Effector memory CD4-positive, alpha-beta T cell (primary cell): ENCODE data around the gene ATP6V1B1.
A peak's percentile ranks its signal among the peaks of the same experiment; 100 is the strongest.

Source experiments
- DNase-seq, 3 donors: peaks; one replicate each; pipeline ENCODE4 v3.0.0-alpha.2; 2020
- H3K27ac ChIP-seq: 2 replicates; pipeline ENCODE4 v1.7.0; 2013; ENCODE audit warnings: mild to moderate bottlenecking, low read length, moderate library complexity; ENCODE audit not compliant: insufficient read depth, poor library complexity, severe bottlenecking
- H3K27me3 ChIP-seq: replicated peaks from 2 replicates; pipeline ENCODE4 v1.7.0; 2013; ENCODE audit warnings: mild to moderate bottlenecking, low read length; ENCODE audit not compliant: insufficient read depth, control insufficient read depth, poor library complexity, severe bottlenecking
- H3K36me3 ChIP-seq: 2 replicates; pipeline ENCODE4 v1.7.0; 2013; ENCODE audit warnings: mild to moderate bottlenecking, low read length, moderate library complexity; ENCODE audit not compliant: control insufficient read depth, insufficient read depth
- H3K4me1 ChIP-seq: 2 replicates; pipeline ENCODE4 v1.7.0; 2013; ENCODE audit warnings: low read length, mild to moderate bottlenecking; ENCODE audit not compliant: control insufficient read depth, insufficient read depth, poor library complexity, severe bottlenecking
- H3K4me3 ChIP-seq: 2 replicates; pipeline ENCODE4 v1.7.0; 2013; ENCODE audit warnings: low read length, low read depth, mild to moderate bottlenecking; ENCODE audit not compliant: insufficient read depth, poor library complexity, severe bottlenecking
- H3K9me3 ChIP-seq: 2 replicates; pipeline ENCODE4 v1.7.0; 2013; ENCODE audit warnings: mild to moderate bottlenecking, low read length, moderate library complexity; ENCODE audit not compliant: control insufficient read depth

ATP6V1B1 gene

DNA sequence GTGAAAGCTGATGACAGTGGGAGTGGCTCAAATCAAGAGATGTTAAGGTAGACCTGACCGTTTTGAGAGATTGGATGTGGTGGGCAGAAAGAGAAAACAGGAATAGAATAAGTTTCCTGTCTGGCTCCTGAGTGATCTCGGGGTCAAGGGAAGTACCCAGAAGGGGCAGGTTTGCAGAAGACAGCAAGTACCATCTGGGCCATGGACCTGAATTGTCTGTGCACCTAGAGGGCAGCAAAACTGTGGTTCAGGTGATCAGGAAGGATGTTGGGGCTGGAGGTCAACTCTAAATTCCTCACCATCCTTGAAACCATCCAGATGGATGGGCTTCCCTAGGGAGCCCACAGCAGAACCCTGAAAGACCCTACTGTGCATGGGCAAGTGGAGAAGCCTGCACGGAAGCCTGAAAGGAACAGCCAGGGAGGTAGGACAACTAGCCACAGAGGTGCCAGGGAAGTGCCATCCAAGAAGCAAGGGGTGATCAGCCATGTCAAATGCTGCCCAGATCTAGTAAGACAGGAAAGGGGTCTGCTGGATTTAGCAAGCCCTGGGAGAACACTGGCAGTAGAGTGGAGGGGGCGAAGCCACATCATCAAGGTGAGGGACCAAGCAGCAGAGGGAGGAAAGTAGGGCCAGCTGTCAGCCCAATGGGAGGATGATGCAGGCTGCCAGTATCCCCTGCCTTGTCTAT lies 50.9 kb downstream of the ATP6V1B1 start:
- Histone ChIP-seq H3K27me3 (no peaks in the 10 kb centered on the region), H3K4me3 (no peak overlapping the region), H3K36me3 (peaks cover 52% of the 10 kb centered on the region), H3K27ac (no peak overlapping the region), H3K9me3 (no peaks in the 10 kb centered on the region), H3K4me1 (peaks cover 8% of the 10 kb centered on the region)
- no peak for DNase-seq

DNA sequence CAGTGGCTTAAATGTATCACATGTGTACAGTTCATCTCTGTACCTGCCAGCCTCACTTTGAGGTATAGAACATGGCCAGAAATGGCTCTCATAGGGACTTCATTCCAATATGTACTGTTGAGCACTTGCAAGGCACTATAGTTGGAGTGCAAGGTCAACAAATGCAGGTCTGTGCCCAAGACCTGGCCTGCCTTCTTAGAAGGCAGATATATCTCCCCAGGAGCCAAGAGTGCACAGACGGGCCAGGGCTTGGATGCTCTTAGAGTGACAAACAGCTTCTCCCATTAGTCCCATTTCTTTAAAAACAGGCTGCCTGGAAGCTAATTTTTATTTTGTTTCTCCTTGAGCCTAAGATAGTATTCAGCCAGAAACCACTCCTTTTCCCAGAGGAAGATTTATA lies 51.7 kb downstream of the ATP6V1B1 start:
- H3K27ac ChIP-seq: no peak overlapping the region
- H3K4me1 ChIP-seq: peaks cover 8% of the 10 kb centered on the region
- no peak overlapping the region for H3K4me3 ChIP-seq
- H3K36me3 ChIP-seq: peaks cover 54% of the 10 kb centered on the region
- no peaks in the 10 kb centered on the region for H3K27me3 ChIP-seq
- no peaks in the 10 kb centered on the region for H3K9me3 ChIP-seq
- DNase-seq: no peak

DNA sequence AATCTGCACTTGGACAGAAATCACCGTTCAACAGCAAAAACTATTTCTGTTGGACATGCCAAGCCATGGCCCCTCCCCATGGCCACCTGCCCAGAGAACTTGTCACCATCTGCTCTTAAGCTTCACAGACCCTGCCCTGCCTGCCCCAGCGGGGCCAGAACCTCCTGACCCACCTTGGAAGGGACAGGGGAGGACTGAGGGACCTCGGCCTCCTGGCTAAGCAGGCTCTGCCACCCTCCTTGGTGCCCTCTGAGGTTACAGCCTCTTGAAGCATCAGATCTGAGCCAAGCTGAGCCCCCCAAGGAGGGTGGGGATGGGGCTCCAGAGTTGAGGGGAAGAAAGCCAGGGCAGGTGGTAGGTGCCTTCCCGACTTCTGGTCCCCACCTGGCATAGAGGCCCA lies 52.5 kb downstream of the ATP6V1B1 start:
- no peak overlapping the region for H3K27ac ChIP-seq
- peaks cover 54% of the 10 kb centered on the region for H3K36me3 ChIP-seq
- H3K4me1 ChIP-seq: peaks cover 13% of the 10 kb centered on the region
- no peaks in the 10 kb centered on the region for H3K9me3 ChIP-seq
- no peak for DNase-seq
- H3K4me3 ChIP-seq: no peak overlapping the region
- no peaks in the 10 kb centered on the region for H3K27me3 ChIP-seq

DNA sequence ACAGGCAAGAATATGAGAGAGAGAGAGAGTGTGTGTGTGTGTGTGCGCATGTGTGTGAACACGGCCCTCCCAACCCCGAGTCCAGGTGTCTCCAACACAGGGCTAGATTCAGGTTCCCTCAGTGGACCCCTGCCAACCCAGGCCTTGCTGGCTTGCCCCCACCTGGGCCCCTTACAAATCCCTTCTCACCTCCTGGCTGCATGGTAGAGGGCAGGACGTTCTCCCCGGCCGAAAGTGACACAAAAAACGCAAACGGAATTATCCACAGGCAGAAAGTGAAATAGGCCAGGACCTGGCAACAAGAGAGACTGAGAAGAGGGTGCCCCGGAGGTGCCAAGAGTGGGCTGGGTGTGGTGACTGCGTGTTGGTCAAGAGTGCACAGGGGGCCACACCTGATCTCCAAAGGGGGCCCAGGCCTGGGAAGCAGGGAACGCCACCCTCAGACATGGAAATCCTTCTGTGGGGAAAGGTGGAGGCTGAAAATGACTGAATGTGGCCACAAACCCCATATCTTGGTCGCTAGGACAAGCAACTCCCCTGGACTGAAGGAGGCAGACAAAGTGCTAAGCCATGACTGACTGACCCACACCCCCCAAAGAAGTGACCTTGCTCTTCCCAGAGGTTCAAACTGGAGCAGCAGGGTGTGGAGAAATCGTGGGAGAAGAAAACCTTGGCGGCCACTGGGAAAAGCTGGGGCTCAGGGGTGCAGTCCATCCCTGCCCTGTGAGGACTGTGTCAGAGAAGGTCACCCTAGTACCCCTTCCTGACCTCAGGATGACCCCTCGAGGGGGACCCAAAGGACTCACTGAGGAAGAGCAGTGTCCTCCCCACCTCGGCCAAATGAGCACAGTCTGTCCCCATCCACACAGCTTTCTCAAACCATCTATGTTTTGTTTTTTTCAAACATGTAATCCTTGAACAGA lies 53.3 kb downstream of the ATP6V1B1 start:
- Histone ChIP-seq H3K4me3 (no peak overlapping the region), H3K9me3 (no peaks in the 10 kb centered on the region), H3K27ac (no peak overlapping the region), H3K4me1 (peaks cover 21% of the 10 kb centered on the region), H3K36me3 (peaks cover 54% of the 10 kb centered on the region), H3K27me3 (no peaks in the 10 kb centered on the region)
- no peak for DNase-seq

DNA sequence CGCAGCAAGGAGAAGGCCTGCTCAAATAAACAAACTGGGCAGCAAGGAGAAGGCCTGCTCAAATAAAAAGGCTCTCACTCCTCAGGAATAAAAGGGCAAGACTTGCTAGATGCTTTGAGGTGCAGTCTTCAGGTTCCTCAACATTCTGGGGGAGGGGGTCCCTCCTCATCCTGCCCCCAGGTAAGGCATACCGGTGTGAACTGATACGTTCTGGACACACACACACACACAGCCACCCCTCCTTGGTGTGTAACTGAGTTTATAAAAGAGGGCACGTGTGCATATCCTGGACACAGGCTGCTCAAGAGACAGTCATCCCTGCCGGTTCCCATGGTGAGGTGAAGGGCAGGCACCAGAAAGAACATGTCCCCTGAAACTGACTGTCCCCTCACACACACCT lies 54.5 kb downstream of the ATP6V1B1 start:
- Histone ChIP-seq H3K27ac (no peak overlapping the region), H3K36me3 (peaks cover 54% of the 10 kb centered on the region), H3K27me3 (no peaks in the 10 kb centered on the region), H3K4me1 (peaks cover 14% of the 10 kb centered on the region), H3K4me3 (no peak overlapping the region), H3K9me3 (no peaks in the 10 kb centered on the region)
- no peak for DNase-seq

DNA sequence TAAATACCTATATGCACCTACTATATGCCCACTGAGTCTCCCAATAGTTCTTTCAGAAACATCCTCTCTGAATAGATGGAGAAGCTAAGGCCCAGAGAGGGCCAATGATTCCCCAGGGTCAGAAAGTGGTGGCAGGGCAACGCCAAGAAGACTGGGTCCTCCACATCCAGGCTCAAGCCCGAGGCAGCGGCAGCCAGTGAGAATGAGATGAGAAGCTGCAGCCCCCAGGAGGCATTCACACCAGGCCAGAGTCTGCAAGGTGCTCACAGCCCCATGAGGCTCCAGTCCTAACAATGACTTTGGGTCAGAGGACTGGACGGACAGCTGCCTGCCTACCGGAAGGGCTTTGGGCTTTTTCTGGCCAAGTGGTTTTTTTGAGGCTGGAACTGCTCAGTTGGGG lies 55.4 kb downstream of the ATP6V1B1 start:
- H3K4me1 ChIP-seq: peaks cover 14% of the 10 kb centered on the region
- no peak for DNase-seq
- H3K27ac ChIP-seq: no peak overlapping the region
- H3K4me3 ChIP-seq: no peak overlapping the region
- peaks cover 51% of the 10 kb centered on the region for H3K36me3 ChIP-seq
- no peaks in the 10 kb centered on the region for H3K9me3 ChIP-seq
- H3K27me3 ChIP-seq: no peaks in the 10 kb centered on the region

DNA sequence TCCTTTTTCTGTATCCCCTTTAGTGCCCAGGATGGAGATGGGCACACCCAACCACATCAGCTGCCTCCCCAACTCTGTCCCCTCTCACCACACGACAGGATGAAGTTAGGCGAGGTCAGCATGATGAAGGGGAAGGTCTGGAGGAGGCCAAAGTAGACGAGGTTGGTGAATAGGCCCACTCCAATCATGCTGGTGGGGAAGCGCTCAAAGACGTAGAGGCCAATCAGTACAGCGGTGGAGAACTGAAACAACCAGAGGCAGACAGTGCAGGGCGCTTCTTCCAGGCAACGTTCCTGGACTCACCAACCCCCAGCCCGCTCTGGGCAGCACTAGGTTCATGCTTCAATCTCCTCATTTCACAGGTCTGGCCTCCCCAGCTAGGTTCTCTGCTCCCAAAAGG lies 56.0 kb downstream of the ATP6V1B1 start:
- Histone ChIP-seq H3K4me3 (no peak overlapping the region), H3K9me3 (no peaks in the 10 kb centered on the region), H3K36me3 (peaks cover 45% of the 10 kb centered on the region), H3K27ac (no peak overlapping the region), H3K4me1 (peaks cover 14% of the 10 kb centered on the region), H3K27me3 (no peaks in the 10 kb centered on the region)
- no peak for DNase-seq

DNA sequence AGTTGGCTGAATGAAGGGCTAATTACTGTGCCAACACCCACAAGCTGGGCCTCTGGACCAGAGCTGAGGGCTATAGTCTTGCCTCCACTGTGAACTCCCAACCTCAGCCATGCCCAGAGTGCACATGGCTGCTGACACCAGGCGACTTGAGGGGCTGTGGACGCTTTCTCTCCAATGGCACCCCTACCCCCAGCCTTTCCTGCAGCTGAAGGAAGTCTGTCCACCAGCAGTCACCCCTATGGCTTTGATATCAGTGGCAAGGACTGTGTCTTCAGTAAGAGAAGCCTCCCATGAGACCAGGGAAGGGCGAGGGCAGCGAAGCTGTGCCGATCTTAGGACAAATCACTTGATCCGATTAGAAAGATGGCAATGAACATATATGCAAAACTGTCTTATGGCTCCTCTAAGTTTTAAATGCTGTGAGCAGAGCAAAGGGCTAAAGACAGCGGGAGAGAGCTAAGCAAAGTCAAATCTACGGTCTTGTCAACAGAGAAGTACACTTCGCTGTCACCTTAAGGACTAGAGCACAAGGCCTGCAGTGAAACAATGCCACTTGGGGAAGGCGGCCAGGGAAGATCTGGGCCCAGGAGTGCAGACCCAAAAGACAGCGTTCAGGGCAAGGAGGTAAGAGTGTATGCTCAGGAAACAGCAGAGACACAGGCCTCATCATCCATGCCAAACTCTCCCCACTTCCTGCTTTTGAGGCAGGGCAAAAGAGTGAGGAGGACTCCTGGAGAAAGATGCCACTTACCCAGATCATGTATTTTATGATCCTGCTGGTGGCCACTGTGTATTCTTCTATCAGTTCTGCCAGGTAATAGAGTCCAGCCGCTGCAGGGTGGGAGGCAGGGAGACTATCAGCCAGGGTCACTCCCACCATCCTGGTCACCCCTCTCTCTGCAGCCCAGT lies 57.5 kb downstream of the ATP6V1B1 start:
- no peaks in the 10 kb centered on the region for H3K9me3 ChIP-seq
- peak overlapping the region; percentile 77 for H3K27ac ChIP-seq
- H3K36me3 ChIP-seq: peaks cover 35% of the 10 kb centered on the region
- peak overlapping the region; percentile 93 for H3K4me3 ChIP-seq
- DNase-seq: no peak
- H3K27me3 ChIP-seq: no peaks in the 10 kb centered on the region
- H3K4me1 ChIP-seq: peaks cover 14% of the 10 kb centered on the region

DNA sequence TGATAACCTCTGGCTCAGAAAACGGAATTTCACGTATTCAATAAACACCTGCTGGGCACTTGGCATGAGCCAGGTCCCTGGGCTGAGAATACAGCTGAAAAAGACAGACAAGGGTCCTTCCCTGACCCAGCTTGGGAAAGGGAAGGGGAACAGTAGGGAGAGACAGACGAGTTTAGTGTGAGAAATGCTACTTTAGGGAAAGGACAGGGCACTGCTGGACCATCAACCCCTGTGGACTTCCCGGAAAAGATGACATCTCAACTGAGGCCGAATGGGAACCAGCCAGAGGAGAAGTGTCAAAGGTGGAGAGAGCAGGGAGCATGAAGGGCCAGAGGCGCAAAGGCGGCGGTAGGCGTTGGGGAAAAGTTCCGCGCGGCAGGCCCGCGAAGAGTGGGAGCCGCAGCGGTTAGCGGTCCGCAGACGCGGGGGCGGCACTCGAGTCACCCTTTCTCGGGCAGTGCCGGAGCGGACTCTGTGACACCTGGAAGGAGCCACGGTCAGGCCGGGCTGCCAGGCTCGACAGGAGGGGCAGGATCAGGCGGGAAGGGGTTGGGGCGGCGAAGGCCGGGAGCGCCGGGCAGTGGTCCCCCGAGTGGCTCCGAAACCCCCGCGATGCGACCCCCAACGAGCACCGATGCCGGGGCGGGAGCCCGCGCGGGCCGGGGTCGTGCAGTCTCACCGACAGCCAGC lies 58.5 kb downstream of the ATP6V1B1 start:
- Histone ChIP-seq H3K4me1 (peaks cover 14% of the 10 kb centered on the region), H3K27me3 (no peaks in the 10 kb centered on the region), H3K9me3 (no peaks in the 10 kb centered on the region), H3K4me3 (peak overlapping the region; percentile 93), H3K36me3 (peaks cover 25% of the 10 kb centered on the region), H3K27ac (peak overlapping the region; percentile 77)
- peak in 1 of 3 donors; percentile 24 for DNase-seq
